Islet precursor cell (in vitro differentiated cells): ENCODE data around the gene ARHGAP6.
"Not testable (repeated sequence)": the region's sequence is repeated elsewhere in the genome, so short reads cannot be mapped to it uniquely, and the experiment has no call there.

ENCODE experiments used
- DNase-seq: peaks from one replicate; pipeline ENCODE4 v3.0.0-alpha.2; 2018

The ARHGAP6 gene

GRCh38 chrX:11519234-11519633, 146.5 kb downstream of the ARHGAP6 start:
- DNase-seq: not testable (repeated sequence)

- no peak for DNase-seq
Measured at GRCh38 chrX:11509786-11510185, 155.9 kb downstream of the ARHGAP6 start.

GRCh38 chrX:11504234-11504633, 161.5 kb downstream of the ARHGAP6 start:
- DNase-seq: no peak

GRCh38 chrX:11499076-11500044, 166.4 kb downstream of the ARHGAP6 start:
- DNase-seq: no peak

- not testable (repeated sequence) for DNase-seq
Measured at GRCh38 chrX:11491375-11491774, 174.3 kb downstream of the ARHGAP6 start.

GRCh38 chrX:11484290-11484689, 181.4 kb downstream of the ARHGAP6 start:
- no peak for DNase-seq

- DNase-seq: no peak
Measured at GRCh38 chrX:11481035-11481434, 184.7 kb downstream of the ARHGAP6 start.

GRCh38 chrX:11480626-11481025, 185.1 kb downstream of the ARHGAP6 start:
- no peak for DNase-seq

GRCh38 chrX:11478911-11479310, 186.8 kb downstream of the ARHGAP6 start:
- DNase-seq: no peak

- no peak for DNase-seq
Measured at GRCh38 chrX:11478026-11478425, 187.7 kb downstream of the ARHGAP6 start.

GRCh38 chrX:11474576-11474975, 191.1 kb downstream of the ARHGAP6 start:
- DNase-seq: no peak

GRCh38 chrX:11474021-11474420, 191.7 kb downstream of the ARHGAP6 start:
- DNase-seq: no peak

GRCh38 chrX:11472879-11473278, 192.8 kb downstream of the ARHGAP6 start:
- DNase-seq: no peak

GRCh38 chrX:11472381-11472780, 193.3 kb downstream of the ARHGAP6 start:
- no peak for DNase-seq

GRCh38 chrX:11470250-11470974, 195.3 kb downstream of the ARHGAP6 start:
- no peak for DNase-seq

GRCh38 chrX:11465648-11466411, 199.9 kb downstream of the ARHGAP6 start:
- no peak for DNase-seq

GRCh38 chrX:11464836-11465463, 200.8 kb downstream of the ARHGAP6 start:
- no peak for DNase-seq

GRCh38 chrX:11464380-11464779, 201.3 kb downstream of the ARHGAP6 start:
- DNase-seq: no peak

GRCh38 chrX:11462648-11463047, 203.1 kb downstream of the ARHGAP6 start:
- no peak for DNase-seq

- DNase-seq: no peak
Measured at GRCh38 chrX:11462136-11462535, 203.6 kb downstream of the ARHGAP6 start.

GRCh38 chrX:11461201-11462001, 204.3 kb downstream of the ARHGAP6 start:
- no peak for DNase-seq

- DNase-seq: no peak
Measured at GRCh38 chrX:11460347-11460746, 205.4 kb downstream of the ARHGAP6 start.
